OCI-LY7 (cell line): ENCODE data around the gene GLP1R.

ENCODE experiments used
- EZH2phosphoT487 ChIP-seq: fragments of 200-600 bp; sonication (generic); IDR thresholded peaks from 2 replicates; pipeline ENCODE4 v1.6.1; 2018; ENCODE audit warnings: low read depth, borderline replicate concordance, mild to moderate bottlenecking, mixed run types, antibody characterized with exemption, low read length, moderate library complexity, mixed read lengths
- TF ChIP-seq, protein P1 (sequence below): fragments of 200-600 bp; sonication (generic); conservative IDR thresholded peaks from 2 replicates; pipeline ENCODE4 v1.5.1; 2014; ENCODE audit warnings: mild to moderate bottlenecking, antibody characterized with exemption, low read length, moderate library complexity, mixed read lengths

GRCh38 chr6:39082310-39082709 lies 33.7 kb downstream of the GLP1R start:
- TF ChIP-seq, protein P1, sequence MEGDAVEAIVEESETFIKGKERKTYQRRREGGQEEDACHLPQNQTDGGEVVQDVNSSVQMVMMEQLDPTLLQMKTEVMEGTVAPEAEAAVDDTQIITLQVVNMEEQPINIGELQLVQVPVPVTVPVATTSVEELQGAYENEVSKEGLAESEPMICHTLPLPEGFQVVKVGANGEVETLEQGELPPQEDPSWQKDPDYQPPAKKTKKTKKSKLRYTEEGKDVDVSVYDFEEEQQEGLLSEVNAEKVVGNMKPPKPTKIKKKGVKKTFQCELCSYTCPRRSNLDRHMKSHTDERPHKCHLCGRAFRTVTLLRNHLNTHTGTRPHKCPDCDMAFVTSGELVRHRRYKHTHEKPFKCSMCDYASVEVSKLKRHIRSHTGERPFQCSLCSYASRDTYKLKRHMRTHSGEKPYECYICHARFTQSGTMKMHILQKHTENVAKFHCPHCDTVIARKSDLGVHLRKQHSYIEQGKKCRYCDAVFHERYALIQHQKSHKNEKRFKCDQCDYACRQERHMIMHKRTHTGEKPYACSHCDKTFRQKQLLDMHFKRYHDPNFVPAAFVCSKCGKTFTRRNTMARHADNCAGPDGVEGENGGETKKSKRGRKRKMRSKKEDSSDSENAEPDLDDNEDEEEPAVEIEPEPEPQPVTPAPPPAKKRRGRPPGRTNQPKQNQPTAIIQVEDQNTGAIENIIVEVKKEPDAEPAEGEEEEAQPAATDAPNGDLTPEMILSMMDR, result no peak
- no peak for TF ChIP-seq EZH2phosphoT487
